Measurements from ENCODE around the gene RPS14. TPM values are rescaled to one million over a fixed set of nuclear protein-coding genes. Genes with fewer than 3 reads are reported as not detected.

The RPS14 gene
- total RNA-seq, 1 donor = 1,744 TPM

- no peak overlapping the region for H3K4me3 ChIP-seq (ENCODE audit: low read depth, low read length)
- DNase-seq (ENCODE audit: low read depth) = no peak
- TF ChIP-seq CTCF (IDR thresholded peaks at IDR 0.05; ENCODE audit: insufficient read depth, low read depth, low read length) = no peak
Observed at GRCh38 chr5:150465927-150466326, 16.4 kb upstream of the RPS14 start.

GRCh38 chr5:150464554-150465012, 15.0 kb upstream of the RPS14 start:
- DNase-seq (ENCODE audit: low read depth) = no peak
- TF ChIP-seq CTCF (IDR thresholded peaks at IDR 0.05; ENCODE audit: insufficient read depth, low read depth, low read length) = no peak
- no peak overlapping the region for H3K4me3 ChIP-seq (ENCODE audit: low read depth, low read length)

- H3K4me3 ChIP-seq (ENCODE audit: low read depth, low read length) = no peak overlapping the region
- DNase-seq (ENCODE audit: low read depth) = no peak
- no peak for TF ChIP-seq CTCF (IDR thresholded peaks at IDR 0.05; ENCODE audit: insufficient read depth, low read depth, low read length)
Observed at GRCh38 chr5:150461231-150461630, 11.7 kb upstream of the RPS14 start.

- no peak for TF ChIP-seq CTCF (IDR thresholded peaks at IDR 0.05; ENCODE audit: insufficient read depth, low read depth, low read length)
- no peak overlapping the region for H3K4me3 ChIP-seq (ENCODE audit: low read depth, low read length)
- DNase-seq (ENCODE audit: low read depth) = no peak
Observed at GRCh38 chr5:150460781-150461180, 11.2 kb upstream of the RPS14 start.

- peak; percentile 75 for TF ChIP-seq CTCF (IDR thresholded peaks at IDR 0.05; ENCODE audit: insufficient read depth, low read depth, low read length)
- H3K4me3 ChIP-seq (ENCODE audit: low read depth, low read length) = peak overlapping the region; percentile 23
- DNase-seq (ENCODE audit: low read depth) = peak; percentile 53
Observed at GRCh38 chr5:150458802-150459557, 9.4 kb upstream of the RPS14 start.

- DNase-seq (ENCODE audit: low read depth) = no peak
- TF ChIP-seq CTCF (IDR thresholded peaks at IDR 0.05; ENCODE audit: insufficient read depth, low read depth, low read length) = no peak
- H3K4me3 ChIP-seq (ENCODE audit: low read depth, low read length) = no peak overlapping the region
Observed at GRCh38 chr5:150457562-150458240, 8.2 kb upstream of the RPS14 start.

Measured in fibroblast of villous mesenchyme (primary cell).